KMS-11 (cell line): ENCODE results near the gene SLC27A1.
"Not testable (repeated sequence)": the region's sequence is repeated elsewhere in the genome, so short reads cannot be mapped to it uniquely, and the experiment has no call there.

Experiments used
- H2AFZ ChIP-seq: fragments of 200-600 bp; sonication (generic); 2 replicates; pipeline ENCODE4 v1.6.1; 2016; ENCODE audit warnings: antibody characterized with exemption, mixed run types, low read depth
- H3K27ac ChIP-seq: fragments of 200-600 bp; sonication (generic); 2 replicates; pipeline ENCODE4 v1.6.1; 2016; ENCODE audit warnings: mild to moderate bottlenecking, mixed run types
- H3K27me3 ChIP-seq: fragments of 200-600 bp; sonication (generic); 2 replicates; pipeline ENCODE4 v1.6.1; 2017; ENCODE audit warnings: mild to moderate bottlenecking, low read depth, mixed run types, moderate library complexity; ENCODE audit not compliant: insufficient read depth
- H3K36me3 ChIP-seq: fragments of 200-600 bp; sonication (generic); 2 replicates; pipeline ENCODE4 v1.6.1; 2017; ENCODE audit warnings: mild to moderate bottlenecking, mixed run types; ENCODE audit not compliant: insufficient read depth
- H3K4me1 ChIP-seq: fragments of 200-600 bp; sonication (generic); 2 replicates; pipeline ENCODE4 v1.6.1; 2016; ENCODE audit warnings: mild to moderate bottlenecking, low read depth, mixed run types; ENCODE audit not compliant: poor library complexity, severe bottlenecking
- H3K4me2 ChIP-seq: fragments of 200-600 bp; sonication (generic); 2 replicates; pipeline ENCODE4 v1.7.0; 2016; ENCODE audit warnings: mild to moderate bottlenecking, mixed run types
- H3K4me3 ChIP-seq: fragments of 200-600 bp; sonication (generic); IDR thresholded peaks from 2 replicates; pipeline ENCODE4 v1.6.1; 2017; ENCODE audit warnings: low read depth, low read length, mixed read lengths; ENCODE audit not compliant: insufficient read depth
- H3K79me2 ChIP-seq: fragments of 200-600 bp; sonication (generic); 2 replicates; pipeline ENCODE4 v1.6.1; 2016; ENCODE audit warnings: low read depth, mixed run types; ENCODE audit not compliant: insufficient read depth
- H3K9ac ChIP-seq: fragments of 200-600 bp; sonication (generic); 2 replicates; pipeline ENCODE4 v1.6.1; 2016; ENCODE audit warnings: mild to moderate bottlenecking, mixed run types
- H4K20me1 ChIP-seq: fragments of 200-600 bp; sonication (generic); 2 replicates; pipeline ENCODE4 v1.6.1; 2016; ENCODE audit warnings: mild to moderate bottlenecking, mixed run types; ENCODE audit not compliant: insufficient read depth
- CTCF ChIP-seq: fragments of 200-600 bp; sonication (generic); conservative IDR thresholded peaks from 2 replicates; pipeline ENCODE4 v1.6.1; 2017; ENCODE audit warnings: low read depth, mild to moderate bottlenecking, antibody characterized with exemption, low read length, moderate library complexity, mixed read lengths

SLC27A1 gene

GRCh38 chr19:17504456-17504855 lies 34.1 kb downstream of the SLC27A1 start:
- Histone ChIP-seq H4K20me1 (no peaks in the 10 kb centered on the region), H3K79me2 (no peaks in the 10 kb centered on the region; the same call in 1 of the 2 replicates), H3K36me3 (no peaks in the 10 kb centered on the region), H3K4me3 (no peak overlapping the region), H2AFZ (no peak overlapping the region), H3K4me1 (peaks cover 5% of the 10 kb centered on the region), H3K27ac (no peak overlapping the region), H3K27me3 (no peaks in the 10 kb centered on the region), H3K9ac (no peak overlapping the region), H3K4me2 (no peak overlapping the region)
- no peak for TF ChIP-seq CTCF

GRCh38 chr19:17505223-17505622 lies 34.9 kb downstream of the SLC27A1 start:
- peaks cover 5% of the 10 kb centered on the region for H3K4me1 ChIP-seq
- no peak overlapping the region for H3K27ac ChIP-seq
- peaks cover 7% of the 10 kb centered on the region; the same call in 1 of the 2 replicates for H3K79me2 ChIP-seq
- H3K36me3 ChIP-seq, result no peaks in the 10 kb centered on the region
- H3K4me3 ChIP-seq, result no peak overlapping the region
- H3K9ac ChIP-seq, result no peak overlapping the region
- H3K4me2 ChIP-seq, result no peak overlapping the region
- no peaks in the 10 kb centered on the region for H3K27me3 ChIP-seq
- no peaks in the 10 kb centered on the region for H4K20me1 ChIP-seq
- no peak for TF ChIP-seq CTCF
- no peak overlapping the region for H2AFZ ChIP-seq

- Histone ChIP-seq H3K9ac (no peak overlapping the region), H3K27me3 (no peaks in the 10 kb centered on the region), H2AFZ (no peak overlapping the region), H3K36me3 (no peaks in the 10 kb centered on the region), H3K27ac (no peak overlapping the region), H3K4me3 (no peak overlapping the region), H3K79me2 (peaks cover 8% of the 10 kb centered on the region; the same call in 1 of the 2 replicates), H3K4me2 (no peak overlapping the region), H3K4me1 (peaks cover 5% of the 10 kb centered on the region), H4K20me1 (no peaks in the 10 kb centered on the region)
- no peak for TF ChIP-seq CTCF
These were observed 36.4 kb downstream of the SLC27A1 start for GRCh38 chr19:17506745-17507144.

GRCh38 chr19:17508558-17508933 lies 38.2 kb downstream of the SLC27A1 start:
- H3K36me3 ChIP-seq, H3K4me2 ChIP-seq, H4K20me1 ChIP-seq, H3K9ac ChIP-seq, H3K79me2 ChIP-seq, H3K4me1 ChIP-seq, H2AFZ ChIP-seq, H3K27ac ChIP-seq, H3K27me3 ChIP-seq, H3K4me3 ChIP-seq: not testable (repeated sequence)

GRCh38 chr19:17510220-17510993 lies 40.1 kb downstream of the SLC27A1 start:
- H3K27me3 ChIP-seq, result no peaks in the 10 kb centered on the region
- no peaks in the 10 kb centered on the region for H4K20me1 ChIP-seq
- H3K4me1 ChIP-seq, result peaks cover 5% of the 10 kb centered on the region
- H3K36me3 ChIP-seq, result no peaks in the 10 kb centered on the region
- no peak overlapping the region for H3K4me3 ChIP-seq
- H3K79me2 ChIP-seq, result peaks cover 8% of the 10 kb centered on the region; the same call in 1 of the 2 replicates
- peak overlapping the region; percentile 86 for H2AFZ ChIP-seq
- peak overlapping the region; percentile 77; the same call in 1 of the 2 replicates for H3K27ac ChIP-seq
- TF ChIP-seq CTCF, result no peak
- H3K9ac ChIP-seq, result peak overlapping the region; percentile 82; the same call in 1 of the 2 replicates
- H3K4me2 ChIP-seq, result peak overlapping the region; percentile 68
